BJ (cell line): ENCODE results near the gene ZBTB20. TPM values are rescaled to one million over a fixed set of nuclear protein-coding genes. Genes with fewer than 3 reads are reported as not detected.

Source experiments
- CTCF ChIA-PET: fragments of 350-600 bp; formaldehyde crosslinking; extraction: SDS; loops from one replicate; lab custom pipeline; 2021; ENCODE audit warnings: antibody characterized with exemption, inconsistent platforms; lab: Yijun Ruan, JAX
- POLR2A ChIA-PET: fragments of 300-600 bp; sonication (Branson Sonifier 250); formaldehyde crosslinking; extraction: SDS; loops from one replicate; lab custom pipeline; 2021; ENCODE audit warnings: antibody characterized with exemption; lab: Charles Lee
- DNase-seq: peaks from one replicate; pipeline ENCODE4 v3.0.0-alpha.2; 2011; ENCODE audit warnings: low read depth
- H3K27me3 ChIP-seq: 2 replicates; pipeline ENCODE4 v1.6.0; 2011; ENCODE audit warnings: low read length; ENCODE audit not compliant: control insufficient read depth, insufficient read depth
- H3K36me3 ChIP-seq: 2 replicates; pipeline ENCODE4 v1.5.1; 2011; ENCODE audit warnings: low read length; ENCODE audit not compliant: control insufficient read depth, insufficient read depth
- H3K4me3 ChIP-seq: 2 replicates; pipeline ENCODE4 v1.5.1; 2011; ENCODE audit warnings: low read depth, mild to moderate bottlenecking, control low read depth, low read length
- CTCF ChIP-seq: IDR thresholded peaks from 2 replicates; pipeline ENCODE4 v1.5.1; 2011; ENCODE audit warnings: low read depth, mild to moderate bottlenecking, control low read depth, inconsistent platforms, low read length, moderate library complexity; ENCODE audit not compliant: insufficient read depth
- polyA plus RNA-seq: library from polyadenylated mRNA; depleted of rRNA; stranded (reverse); fragments of >200 nt; gene quantifications from 2 replicates; pipeline ENCODE4 v1.2.3, GENCODE V29; 2011

Gene ZBTB20
- polyA plus RNA-seq, 1 experiment, result 6.0 TPM

DNA sequence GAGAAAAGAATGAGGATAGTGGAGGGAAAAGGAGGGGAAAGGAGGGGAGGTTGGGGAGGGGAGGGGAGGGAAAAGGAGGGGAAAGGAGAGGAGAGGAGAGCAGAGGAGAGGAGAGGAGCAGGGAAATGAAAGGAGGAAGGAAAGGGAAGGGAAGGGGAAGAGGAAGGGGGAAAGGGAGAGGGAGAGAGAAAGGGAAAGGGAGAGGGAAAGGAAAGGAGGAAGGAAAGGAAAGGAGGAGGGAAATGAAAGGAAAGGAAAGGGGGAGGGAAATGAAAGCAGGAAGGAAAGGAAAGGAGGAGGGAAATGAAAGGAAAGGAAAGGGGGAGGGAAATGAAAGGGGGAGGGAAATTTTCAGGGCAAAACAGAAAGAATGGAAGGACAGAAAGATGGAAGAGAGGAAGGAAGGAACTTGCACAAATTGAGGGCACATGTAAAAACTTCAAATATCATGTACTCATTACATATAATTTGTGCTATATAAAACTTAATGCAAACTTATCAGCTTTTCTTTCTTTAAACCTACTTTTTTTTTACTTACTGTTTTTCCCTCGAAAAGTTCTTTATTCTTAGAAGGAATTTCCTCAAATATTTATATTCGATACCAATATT lies 148.0 kb downstream of the ZBTB20 start:
- ChIA-PET CTCF (interaction anchor here (0.6 kb wide), 1 partner anchor 615 kb away, joined by 3 read pairs; no protein-coding TSS in a partner anchor), POLR2A (no interaction called here)
- TF ChIP-seq CTCF, result no peak
- Histone ChIP-seq H3K27me3 (no peaks in the 10 kb centered on the region), H3K36me3 (no peaks in the 10 kb centered on the region), H3K4me3 (no peak overlapping the region)
- no peak for DNase-seq

DNA sequence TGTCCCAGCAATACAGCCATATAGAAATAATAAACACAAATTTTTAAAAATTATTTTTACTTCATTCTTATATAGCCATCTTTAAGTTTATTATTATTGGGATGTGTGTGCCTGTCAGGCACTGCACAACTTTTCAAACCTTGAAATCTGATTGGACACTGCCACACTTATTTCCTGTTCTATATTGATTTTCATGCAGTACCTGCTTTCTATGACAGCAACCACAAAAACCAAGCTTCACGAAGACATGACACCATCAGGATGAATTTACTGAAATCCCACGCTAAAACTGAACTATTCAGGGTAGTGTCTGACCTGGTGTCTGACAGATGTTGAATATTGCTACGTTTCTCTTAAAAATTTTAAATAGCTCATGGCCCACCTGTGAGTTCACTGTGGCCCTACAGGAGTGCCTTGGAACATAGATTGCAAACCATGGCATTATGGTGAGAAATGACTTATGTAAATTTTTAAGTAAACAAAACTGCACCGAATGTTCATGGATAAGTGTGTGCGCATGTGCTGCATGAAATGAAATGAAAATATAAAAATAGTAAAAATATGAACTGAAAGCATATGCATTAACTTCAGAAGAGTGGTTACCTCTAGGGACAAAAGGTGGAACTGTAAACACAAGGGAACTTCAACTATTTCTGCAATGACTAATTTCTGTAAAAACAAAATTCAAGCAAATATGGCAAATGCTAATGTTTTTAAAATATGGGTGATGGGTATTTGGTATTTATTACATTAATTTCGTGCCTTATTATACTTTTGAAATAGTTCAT lies 152.3 kb downstream of the ZBTB20 start:
- CTCF ChIA-PET, result no interaction called here

GRCh38 chr3:114985776-114986175 lies 161.3 kb downstream of the ZBTB20 start:
- TF ChIP-seq CTCF, result no peak
- ChIA-PET POLR2A (no interaction called here), CTCF (no interaction called here)
- H3K36me3 ChIP-seq, result no peaks in the 10 kb centered on the region
- no peaks in the 10 kb centered on the region for H3K27me3 ChIP-seq
- DNase-seq, result no peak
- no peak overlapping the region for H3K4me3 ChIP-seq

More for the DNA sequence above, 152.3 kb downstream of the ZBTB20 start:
- Histone ChIP-seq H3K27me3 (no peaks in the 10 kb centered on the region), H3K36me3 (no peaks in the 10 kb centered on the region), H3K4me3 (no peak overlapping the region)
- no peak for TF ChIP-seq CTCF
- no peak for DNase-seq
- POLR2A ChIA-PET, result no interaction called here

GRCh38 chr3:114983248-114983647 lies 163.8 kb downstream of the ZBTB20 start:
- ChIA-PET POLR2A (no interaction called here), CTCF (no interaction called here)
- H3K27me3 ChIP-seq, result no peaks in the 10 kb centered on the region
- H3K4me3 ChIP-seq, result no peak overlapping the region
- DNase-seq, result no peak
- TF ChIP-seq CTCF, result no peak
- no peaks in the 10 kb centered on the region for H3K36me3 ChIP-seq

DNA sequence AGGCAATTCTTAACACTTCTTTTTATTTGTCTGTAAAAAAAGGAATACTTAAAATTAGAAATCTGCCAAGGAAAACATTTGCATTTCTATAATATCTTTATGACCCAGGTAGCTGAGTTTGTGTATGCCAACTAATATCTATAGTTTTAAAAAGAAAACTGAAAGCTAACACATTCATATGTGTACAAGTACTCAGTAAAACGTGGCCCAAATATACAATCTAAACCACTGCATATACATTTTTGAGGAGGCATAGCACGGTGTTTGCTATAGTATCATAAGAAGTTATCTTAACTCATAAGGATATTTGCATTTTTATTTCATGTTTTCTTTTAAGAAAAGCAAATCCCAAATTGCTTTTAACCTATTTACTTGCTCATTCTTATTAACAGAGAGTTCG lies 172.7 kb downstream of the ZBTB20 start:
- TF ChIP-seq CTCF, result no peak
- CTCF ChIA-PET, result no interaction called here
- no peaks in the 10 kb centered on the region for H3K36me3 ChIP-seq
- H3K4me3 ChIP-seq, result no peak overlapping the region
- POLR2A ChIA-PET, result no interaction called here
- DNase-seq, result no peak
- H3K27me3 ChIP-seq, result no peaks in the 10 kb centered on the region
